ENCODE data around the gene B4GALT6.

Gene B4GALT6

DNA sequence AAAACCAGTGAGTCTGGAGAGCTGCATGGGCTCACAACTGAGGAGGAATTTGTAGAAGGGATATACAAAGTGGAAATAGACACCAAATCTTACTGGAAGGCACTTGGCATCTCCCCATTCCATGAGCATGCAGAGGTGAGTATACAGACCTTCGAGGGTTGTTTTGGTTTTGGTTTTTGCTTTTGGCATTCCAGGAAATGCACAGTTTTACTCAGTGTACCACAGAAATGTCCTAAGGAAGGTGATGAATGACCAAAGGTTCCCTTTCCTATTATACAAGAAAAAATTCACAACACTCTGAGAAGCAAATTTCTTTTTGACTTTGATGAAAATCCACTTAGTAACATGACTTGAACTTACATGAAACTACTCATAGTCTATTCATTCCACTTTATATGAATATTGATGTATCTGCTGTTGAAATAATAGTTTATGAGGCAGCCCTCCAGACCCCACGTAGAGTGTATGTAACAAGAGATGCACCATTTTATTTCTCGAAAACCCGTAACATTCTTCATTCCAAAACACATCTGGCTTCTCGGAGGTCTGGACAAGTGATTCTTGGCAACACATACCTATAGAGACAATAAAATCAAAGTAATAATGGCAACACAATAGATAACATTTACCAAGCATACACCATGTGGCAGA, 89.1 kb downstream of the B4GALT6 start:
- DNase-seq (ENCODE audit: low read depth): no peak

DNA sequence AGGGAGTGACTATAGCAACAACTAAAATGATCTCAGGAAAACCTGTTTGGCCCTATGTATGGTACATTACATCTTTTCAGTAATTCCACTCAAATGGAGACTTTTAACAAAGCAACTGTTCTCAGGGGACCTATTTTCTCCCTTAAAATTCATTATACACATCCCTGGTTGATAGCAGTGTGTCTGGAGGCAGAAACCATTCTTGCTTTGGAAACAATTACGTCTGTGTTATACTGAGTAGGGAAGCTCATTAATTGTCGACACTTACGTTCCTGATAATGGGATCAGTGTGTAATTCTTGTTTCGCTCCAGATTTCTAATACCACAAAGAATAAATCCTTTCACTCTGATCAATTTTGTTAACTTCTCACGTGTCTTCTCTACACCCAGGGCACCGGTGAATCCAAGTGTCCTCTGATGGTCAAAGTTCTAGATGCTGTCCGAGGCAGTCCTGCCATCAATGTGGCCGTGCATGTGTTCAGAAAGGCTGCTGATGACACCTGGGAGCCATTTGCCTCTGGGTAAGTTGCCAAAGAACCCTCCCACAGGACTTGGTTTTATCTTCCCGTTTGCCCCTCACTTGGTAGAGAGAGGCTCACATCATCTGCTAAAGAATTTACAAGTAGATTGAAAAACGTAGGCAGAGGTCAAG, 91.7 kb downstream of the B4GALT6 start:
- DNase-seq (ENCODE audit: low read depth): no peak

DNA sequence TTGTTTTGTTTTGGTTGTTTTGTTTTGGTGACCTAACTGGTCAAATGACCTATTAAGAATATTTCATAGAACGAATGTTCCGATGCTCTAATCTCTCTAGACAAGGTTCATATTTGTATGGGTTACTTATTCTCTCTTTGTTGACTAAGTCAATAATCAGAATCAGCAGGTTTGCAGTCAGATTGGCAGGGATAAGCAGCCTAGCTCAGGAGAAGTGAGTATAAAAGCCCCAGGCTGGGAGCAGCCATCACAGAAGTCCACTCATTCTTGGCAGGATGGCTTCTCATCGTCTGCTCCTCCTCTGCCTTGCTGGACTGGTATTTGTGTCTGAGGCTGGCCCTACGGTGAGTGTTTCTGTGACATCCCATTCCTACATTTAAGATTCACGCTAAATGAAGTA, 92.8 kb downstream of the B4GALT6 start, which contains the start of gene TTR:
Gene TTR, plus strand, starts transcription at position 250 of the 400 bp plus-strand sequence. Its CDS starts 26 bp downstream, at position 276.
- no peak for DNase-seq (ENCODE audit: low read depth)

DNA sequence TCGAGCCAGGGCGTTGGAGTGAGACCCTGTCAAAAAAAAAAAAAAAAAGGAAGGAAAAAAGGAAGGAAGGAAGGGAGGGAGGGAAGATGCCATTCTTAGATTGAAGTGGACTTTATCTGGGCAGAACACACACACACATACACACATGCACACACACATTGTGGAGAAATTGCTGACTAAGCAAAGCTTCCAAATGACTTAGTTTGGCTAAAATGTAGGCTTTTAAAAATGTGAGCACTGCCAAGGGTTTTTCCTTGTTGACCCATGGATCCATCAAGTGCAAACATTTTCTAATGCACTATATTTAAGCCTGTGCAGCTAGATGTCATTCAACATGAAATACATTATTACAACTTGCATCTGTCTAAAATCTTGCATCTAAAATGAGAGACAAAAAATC, 93.3 kb downstream of the B4GALT6 start:
- DNase-seq (ENCODE audit: low read depth): no peak

DNA sequence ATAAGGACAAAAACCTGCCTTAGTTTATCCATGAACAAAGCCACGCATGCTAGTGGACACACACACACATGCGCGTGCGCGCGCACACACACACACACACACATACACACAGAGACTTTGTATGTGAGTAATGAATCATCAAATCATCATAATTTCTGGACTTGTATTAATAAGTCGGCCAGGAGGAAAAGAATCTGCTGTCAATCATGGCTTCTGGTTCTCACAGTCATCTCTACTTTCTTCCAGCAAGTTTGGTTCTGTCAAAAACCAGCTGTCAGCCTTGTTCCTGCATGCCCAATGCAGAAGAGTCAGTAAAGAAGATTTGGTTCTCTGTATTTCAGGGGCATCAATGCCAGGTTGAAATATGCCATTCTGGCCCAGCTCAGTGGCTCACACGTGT, 93.8 kb downstream of the B4GALT6 start:
- DNase-seq (ENCODE audit: low read depth): no peak

DNA sequence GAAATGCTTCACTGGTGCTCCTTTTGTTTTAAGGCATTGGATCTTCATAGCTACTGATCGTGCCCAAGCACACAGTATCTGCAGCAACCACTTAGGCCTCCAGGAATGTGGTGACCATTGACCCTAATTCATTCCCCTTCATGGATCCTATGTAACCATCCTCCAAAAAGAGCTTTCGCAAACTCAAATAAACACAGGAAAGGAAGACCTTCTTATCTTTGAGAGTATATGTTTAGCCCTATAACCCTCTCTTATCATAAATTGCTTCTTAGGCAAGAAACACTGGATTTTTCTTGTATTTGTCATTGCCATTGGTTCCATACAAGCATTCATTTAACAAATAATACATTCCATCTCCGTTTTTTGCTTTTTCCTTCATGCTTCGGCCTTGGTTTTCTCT, 96.9 kb downstream of the B4GALT6 start:
- no peak for DNase-seq (ENCODE audit: low read depth)

DNA sequence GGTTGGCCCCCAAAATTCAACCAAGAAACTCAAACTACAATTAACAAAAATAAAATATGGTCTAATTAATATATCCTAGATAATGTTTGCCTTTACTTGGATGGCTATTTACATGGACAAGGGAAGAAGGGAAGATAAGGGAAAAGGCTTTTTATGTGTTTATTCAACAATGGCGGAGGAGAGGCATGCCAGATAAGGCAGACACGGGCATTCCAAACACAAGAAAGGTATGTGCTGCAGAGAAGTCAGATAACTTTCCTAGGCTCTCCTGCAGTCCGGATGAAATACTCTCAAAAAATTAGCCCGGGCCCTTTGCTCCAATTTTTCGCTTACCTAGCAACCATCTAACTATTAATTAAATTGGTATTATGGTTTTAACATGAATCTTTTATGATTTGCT, 97.8 kb downstream of the B4GALT6 start:
- no peak for DNase-seq (ENCODE audit: low read depth)

DNA sequence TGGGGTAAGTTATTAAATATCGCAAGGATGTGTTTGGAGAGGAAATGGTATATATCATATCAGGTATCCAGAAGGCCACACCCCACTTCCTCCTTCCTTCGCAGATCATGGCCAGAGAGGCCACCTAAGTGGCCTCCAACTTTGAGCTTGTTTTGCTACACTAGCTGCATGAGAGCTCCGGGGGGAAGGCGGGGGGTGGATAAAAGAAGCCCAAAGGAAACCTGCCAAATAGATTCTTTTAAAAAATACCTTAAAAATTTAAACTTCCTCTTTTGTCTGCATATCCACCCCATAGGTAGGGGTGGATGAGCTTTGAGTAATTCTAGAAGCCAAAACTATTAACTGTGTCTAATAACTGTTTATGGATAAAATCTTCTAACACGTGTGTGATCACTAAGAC, 98.4 kb downstream of the B4GALT6 start:
- no peak for DNase-seq (ENCODE audit: low read depth)

DNA sequence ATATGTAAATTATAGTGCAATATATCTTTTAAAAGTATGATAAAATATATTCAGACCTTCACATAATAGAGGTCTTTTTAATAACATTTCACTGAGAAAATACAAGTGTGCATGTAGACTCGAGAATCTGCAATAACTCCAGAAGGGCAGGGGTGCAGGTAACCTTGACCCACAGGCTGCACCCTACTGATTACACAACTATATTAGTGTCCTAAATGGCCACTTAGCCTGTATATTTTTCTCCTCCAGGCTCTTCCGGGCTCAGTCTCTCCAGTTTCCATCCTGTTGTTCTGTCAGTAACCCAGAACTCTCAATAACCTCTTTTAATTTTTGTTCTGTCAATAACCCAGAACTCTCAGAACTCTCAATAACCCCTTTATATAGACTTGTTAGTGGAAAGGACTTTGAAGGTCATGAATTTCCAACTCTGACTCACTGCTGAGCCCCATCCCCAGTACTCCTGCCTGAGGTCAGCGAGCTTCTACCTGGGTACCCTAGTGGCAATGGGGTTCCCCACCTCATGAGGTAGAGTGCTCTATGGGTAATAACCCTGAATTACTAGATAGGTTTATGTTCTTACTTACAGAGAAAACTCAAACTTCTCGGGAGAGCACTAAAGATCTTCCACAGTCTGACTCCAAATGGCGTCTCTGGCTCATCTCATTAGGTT, 101.1 kb downstream of the B4GALT6 start:
- no peak for DNase-seq (ENCODE audit: low read depth)

DNA sequence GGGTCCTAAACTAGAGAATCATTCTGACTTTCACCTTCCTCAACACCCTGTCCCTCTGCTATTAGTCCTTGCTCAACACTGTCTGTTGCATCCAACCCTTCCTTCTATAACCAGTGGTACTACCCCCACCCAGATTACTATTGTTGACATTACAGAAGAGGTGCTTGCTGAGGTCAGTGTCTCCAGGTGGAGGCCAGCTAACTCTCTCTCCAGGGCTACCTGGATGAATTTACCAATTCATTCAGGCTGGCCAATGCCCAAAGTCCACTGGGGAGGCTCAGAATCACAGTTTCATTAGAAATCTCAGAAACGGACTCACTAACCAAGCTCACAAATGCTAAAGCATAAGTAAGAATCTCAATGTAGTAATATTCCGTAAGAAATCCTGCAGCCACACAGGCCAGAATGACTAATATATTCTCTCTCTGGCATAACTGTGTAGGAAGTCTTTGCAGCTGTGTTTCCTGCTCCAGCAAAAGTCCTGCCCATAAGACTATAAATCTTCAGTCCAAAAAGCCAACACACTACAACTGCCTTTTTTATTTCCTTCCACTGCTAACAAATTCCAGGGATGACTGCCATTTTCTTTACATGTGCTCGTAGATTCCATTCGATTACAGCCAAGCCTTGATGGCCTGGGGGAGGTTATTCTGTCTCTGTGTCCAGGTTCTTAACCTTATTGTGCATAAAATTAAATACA, 102.7 kb downstream of the B4GALT6 start:
- no peak for DNase-seq (ENCODE audit: low read depth)

DNA sequence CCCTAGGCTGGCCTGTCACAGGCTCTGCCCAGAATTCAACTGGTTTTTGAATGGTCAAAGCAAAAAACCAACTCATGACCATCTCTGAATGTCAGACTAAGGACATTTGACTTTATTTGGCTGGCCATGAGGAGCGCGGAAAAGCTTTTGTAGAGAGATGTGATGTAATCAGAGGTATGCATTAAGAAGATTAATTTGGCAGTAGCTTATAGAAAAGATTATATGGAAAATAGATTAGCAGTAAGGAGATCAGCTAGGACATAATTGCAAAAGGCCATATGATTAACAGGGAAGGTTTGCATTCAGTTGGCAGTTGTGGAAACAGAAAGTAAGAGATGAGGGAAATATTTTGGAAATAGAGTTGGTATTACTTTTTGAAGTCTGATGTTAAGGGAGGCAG, 105.0 kb downstream of the B4GALT6 start:
- no peak for DNase-seq (ENCODE audit: low read depth)

DNA sequence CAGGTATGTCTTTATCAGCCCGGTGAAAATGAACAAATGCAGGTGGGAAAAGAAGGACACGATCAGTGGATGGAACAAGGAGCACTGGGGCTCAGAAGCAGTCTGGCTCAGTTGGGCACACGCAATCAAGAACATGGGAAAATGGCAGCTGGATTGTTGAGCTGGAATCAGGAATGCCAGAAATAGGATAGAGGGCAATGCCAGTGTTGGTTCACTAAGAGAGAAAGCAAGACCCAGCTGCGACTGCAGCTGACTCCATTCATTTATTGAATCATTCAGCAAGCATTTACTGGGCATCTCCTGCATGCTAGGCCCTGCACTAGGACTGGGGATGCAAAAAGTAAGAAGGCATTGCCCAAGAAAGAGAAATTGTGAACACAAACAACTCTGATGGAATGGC, 106.3 kb downstream of the B4GALT6 start:
- no peak for DNase-seq (ENCODE audit: low read depth)

DNA sequence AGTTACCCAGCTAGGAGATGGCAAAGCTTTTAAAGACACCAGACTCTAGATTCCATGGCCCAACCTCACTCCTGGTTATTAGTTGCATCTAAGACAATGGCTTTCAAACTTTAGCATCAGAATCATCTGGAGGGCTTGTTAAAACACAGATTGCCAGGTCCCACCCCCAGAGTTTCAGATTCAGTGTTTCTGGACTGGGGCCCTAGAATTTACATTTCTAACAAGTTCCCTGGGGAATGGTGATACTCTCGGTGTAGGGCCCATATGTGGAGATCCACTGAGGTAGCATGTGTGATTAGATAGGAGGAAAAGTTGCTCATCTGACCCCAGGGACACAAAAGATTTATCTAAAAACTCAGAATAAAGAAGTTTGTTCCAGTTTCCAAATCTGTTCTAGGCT, 107.2 kb downstream of the B4GALT6 start:
- DNase-seq (ENCODE audit: low read depth): no peak

DNA sequence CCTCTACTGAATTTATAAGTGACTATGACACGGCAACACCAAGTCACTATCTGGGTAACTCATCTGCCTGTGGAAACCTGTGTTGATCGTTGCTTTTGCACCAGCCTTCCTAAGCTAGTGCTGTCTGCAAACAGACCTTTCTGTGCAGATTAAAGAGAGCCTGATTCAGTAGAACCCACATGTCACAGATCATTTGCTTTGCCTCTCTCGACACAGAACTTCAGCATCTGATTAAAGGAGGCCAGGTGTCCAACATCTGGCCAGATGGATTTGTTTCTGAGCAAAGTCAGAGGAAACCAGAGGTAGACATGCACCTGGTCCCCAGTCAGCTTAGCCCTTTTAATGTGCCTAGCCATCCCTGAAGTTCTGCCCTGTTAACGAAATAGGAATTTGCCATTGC, 107.7 kb downstream of the B4GALT6 start:
- DNase-seq (ENCODE audit: low read depth): no peak

DNA sequence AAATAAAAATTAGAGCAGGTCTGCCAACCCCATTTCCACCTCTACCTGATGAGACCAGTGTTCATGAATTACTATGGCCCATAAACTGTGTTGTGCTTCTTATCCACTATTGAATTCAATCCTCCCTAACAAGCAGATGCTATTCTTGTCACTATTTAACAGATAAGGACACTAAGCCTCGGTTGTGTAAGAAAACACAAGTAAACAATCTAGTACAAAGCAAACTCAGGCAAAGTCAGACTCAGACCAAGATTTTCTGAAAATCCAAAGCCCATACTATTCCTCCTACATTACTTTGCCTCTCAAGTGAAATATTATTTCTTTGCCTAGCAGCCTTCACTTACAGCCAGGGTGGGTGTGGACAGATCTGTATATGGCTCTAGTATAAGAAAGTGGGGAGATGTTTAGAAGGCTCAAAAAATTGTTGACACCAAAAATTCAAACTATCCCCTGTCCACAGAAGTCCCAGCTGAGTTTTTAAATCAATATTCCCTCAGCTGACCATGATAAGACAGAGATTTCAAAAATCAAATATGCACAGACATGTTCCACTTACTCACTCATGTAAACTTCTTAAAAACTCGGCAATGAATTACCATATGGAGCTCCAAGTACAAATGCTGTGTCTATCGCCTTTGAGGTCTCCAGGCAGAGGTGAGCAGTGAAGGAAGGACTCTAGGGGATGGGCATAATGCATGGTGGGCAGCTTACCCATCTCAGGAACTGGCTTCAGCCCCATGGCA, 108.7 kb downstream of the B4GALT6 start:
- DNase-seq (ENCODE audit: low read depth): no peak

DNA sequence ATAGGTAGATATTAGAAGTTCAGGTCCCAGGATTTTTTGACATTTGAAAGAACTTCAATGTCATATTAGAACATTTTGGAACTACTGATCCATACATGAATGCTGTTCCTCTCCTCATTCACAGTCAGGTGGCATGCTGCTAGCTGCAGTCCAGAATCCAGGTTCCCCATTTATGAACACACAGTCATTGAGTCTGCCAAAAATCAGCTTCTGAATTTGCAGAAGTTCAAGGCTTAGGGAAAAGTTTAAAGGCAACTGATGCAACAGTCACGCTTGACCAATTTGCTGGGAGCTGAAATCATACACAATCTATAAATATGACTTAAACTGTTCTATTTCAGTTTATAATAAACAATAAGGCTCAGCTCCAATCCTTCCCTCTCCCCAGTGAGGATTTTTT, 110.0 kb downstream of the B4GALT6 start:
- DNase-seq (ENCODE audit: low read depth): no peak

All from activated T-cell treated with anti-CD3 and anti-CD28 coated beads for 24 hours (primary cell).